ENCODE results near the gene ARHGAP33.
A peak's percentile ranks its signal among the peaks of the same experiment; 100 is the strongest.
"Not testable (repeated sequence)": the region's sequence is repeated elsewhere in the genome, so short reads cannot be mapped to it uniquely, and the experiment has no call there.

ARHGAP33 gene

DNA sequence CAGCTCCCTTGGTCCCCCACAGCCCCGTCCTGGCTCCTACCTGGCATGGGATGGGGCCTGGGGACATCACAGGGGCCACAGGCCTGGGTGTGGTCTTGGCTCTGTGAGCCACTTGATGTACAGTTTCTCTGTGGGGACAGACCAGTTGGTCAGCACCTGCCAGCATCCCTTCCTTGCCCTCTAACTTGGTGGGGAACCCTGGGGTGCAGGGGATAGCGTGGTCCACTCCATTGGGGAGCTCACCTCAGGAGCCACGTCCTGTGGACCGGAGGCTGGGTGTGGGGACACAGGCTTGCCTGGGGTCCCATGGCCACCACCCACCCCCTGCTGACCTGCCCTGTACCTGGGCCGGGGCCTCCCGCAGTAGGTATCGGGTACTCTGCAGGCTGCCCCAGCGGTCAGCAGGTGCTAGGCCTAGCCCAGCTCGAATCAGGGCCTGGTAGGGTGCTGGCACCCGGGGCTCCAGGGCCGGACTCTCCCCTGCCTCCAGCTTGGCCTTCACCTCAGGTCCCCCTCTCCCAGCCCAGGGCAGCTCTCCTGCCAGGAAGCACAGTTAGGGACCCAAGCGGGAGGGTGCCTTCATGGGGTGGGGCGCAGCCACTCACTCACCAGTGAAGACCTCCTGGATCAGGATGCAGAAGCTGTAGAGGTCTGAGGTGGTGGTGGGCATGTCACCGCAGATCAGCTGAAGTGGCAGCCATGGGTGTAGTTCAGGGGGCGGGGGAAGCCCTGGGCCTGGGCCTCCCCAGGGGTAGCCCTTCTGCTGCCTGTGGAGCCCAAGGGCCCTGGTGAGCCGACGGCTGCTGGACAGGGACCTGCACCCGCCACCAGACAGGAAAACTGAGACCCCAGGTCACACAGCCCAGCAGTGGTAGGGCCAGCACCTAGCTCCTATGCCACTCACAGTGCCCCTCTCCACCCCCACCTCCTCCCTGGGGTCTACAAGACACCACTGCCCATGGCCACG is 14.9 kb downstream of the ARHGAP33 start:
- TF ChIP-seq CTCF (IDR thresholded peaks at IDR 0.05; ENCODE audit: borderline replicate concordance, insufficient read depth, low read depth, low read length): no peak

DNA sequence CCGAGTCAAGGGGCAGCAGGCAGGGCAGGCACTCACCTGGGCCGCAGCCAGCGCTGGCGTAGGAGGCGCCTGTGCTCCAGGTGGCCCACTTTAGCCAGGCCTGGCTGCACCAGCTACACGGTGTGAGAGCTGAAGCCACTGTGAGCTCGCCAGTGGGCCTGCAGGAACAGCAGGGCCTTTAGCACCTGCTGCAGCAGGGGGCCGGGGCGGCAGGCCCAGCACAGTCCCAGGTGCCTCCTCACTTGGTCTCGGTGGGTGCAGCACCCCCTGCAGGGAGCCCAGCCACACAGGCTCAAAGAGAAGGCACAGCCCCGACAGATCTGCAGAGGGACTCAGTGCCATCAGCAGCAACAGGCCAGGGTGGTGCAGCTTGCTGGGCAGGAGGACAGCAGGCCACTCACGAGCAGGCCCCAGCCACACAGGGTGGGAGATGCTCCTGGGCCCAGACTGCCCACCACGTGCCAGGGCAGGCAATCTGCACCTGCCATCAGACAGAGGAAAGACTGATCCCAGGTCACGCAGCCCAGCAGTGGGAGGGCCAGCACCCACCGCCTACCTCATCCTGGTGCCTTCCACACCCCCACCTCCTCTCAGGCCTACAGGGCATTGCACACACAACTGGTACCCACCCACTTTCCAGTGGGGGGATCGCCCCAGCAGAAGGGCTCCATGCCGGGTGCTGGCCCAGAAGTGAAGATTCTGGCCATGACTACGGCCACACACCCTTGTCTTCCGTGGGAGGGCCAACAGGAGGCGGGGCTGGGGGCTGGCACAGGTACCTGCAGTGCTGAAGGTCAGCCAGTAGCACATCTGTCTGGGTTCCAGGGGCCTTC is 15.8 kb downstream of the ARHGAP33 start:
- no peak overlapping the region for H3K4me3 ChIP-seq (ENCODE audit: low read depth, low read length)
- peak; percentile 35; the same call in 1 of the 2 replicates for TF ChIP-seq CTCF (IDR thresholded peaks at IDR 0.05; ENCODE audit: borderline replicate concordance, insufficient read depth, low read depth, low read length)

More for the DNA sequence above, 14.9 kb downstream of the ARHGAP33 start:
- no peak overlapping the region for H3K4me3 ChIP-seq (ENCODE audit: low read depth, low read length)

- no peak for TF ChIP-seq CTCF (IDR thresholded peaks at IDR 0.05; ENCODE audit: borderline replicate concordance, insufficient read depth, low read depth, low read length)
- H3K4me3 ChIP-seq (ENCODE audit: low read depth, low read length): no peak overlapping the region
These were observed 16.5 kb downstream of the ARHGAP33 start for GRCh38 chr19:35791814-35792279.

- TF ChIP-seq CTCF (IDR thresholded peaks at IDR 0.05; ENCODE audit: borderline replicate concordance, insufficient read depth, low read depth, low read length): no peak
- no peak overlapping the region for H3K4me3 ChIP-seq (ENCODE audit: low read depth, low read length)
These were observed 16.9 kb downstream of the ARHGAP33 start for GRCh38 chr19:35792312-35792711.

DNA sequence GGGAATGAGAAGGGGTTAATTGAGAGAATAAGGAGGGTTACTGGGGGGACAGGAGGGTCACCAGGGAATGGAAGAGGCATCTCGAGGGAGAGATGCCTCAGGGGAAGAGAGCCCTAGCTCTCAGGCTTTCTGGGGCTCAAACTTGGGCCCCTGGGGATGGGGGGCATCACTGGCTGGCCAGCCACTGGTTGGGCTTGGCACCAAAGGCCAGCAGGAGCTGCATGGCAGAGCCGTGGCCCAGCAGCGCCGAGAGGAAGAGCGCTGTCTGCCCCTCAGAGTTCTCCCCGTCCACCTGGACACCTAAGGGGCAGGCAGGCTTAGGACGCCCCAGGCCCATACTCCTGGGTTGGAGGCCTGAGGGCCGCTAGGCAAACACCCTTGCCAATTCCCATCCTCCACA is 17.5 kb downstream of the ARHGAP33 start:
- no peak for TF ChIP-seq CTCF (IDR thresholded peaks at IDR 0.05; ENCODE audit: borderline replicate concordance, insufficient read depth, low read depth, low read length)
- no peak overlapping the region for H3K4me3 ChIP-seq (ENCODE audit: low read depth, low read length)

GRCh38 chr19:35793381-35794165 is 18.2 kb downstream of the ARHGAP33 start:
- TF ChIP-seq CTCF (IDR thresholded peaks at IDR 0.05; ENCODE audit: borderline replicate concordance, insufficient read depth, low read depth, low read length): no peak
- no peak overlapping the region for H3K4me3 ChIP-seq (ENCODE audit: low read depth, low read length)

DNA sequence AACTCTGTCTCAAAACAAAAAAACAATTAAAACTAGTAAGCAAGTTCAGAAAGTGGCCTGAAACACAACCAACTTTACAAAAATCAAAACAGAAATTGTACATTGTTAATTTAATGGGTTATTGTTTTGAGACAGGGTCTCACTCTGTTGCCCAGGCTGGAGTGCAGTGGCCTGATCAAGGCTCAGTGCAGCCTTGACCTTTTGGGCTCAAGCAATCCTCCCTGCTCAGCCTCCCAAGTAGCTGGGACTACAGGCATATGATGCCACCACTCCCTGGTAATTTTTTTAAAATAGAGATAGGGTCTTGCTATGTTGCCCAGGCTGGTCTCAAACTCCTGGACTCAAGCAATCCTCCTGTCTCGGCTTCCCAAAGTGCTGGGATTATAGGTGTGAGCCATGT is 20.2 kb downstream of the ARHGAP33 start:
- not testable (repeated sequence) for H3K4me3 ChIP-seq (ENCODE audit: low read depth, low read length)

All from GM12875 (cell line).